ENCODE results near the gene TBC1D9B. TPM values are rescaled to one million over a fixed set of nuclear protein-coding genes. Genes with fewer than 3 reads are reported as not detected.

The TBC1D9B gene
- polyA plus RNA-seq, 2 of the 4 experiments (the other 2 are of a cell fraction): 37.2 to 64.7 TPM

GRCh38 chr5:179865491-179866240, 42.0 kb downstream of the TBC1D9B start:
- WGBS (ENCODE audit: missing lambda C conversion rate): 94% methylated on average over 15 of the region's 15 CpGs
- ATAC-seq (no peak), FAIRE-seq (no peak), DNase-seq (ENCODE audit: low read depth in 1 of 2, low spot score in 1 of 2) (no peak)
- H3K4me3 ChIP-seq: no peak overlapping the region
- ChIA-PET CTCF (interaction anchor here (0.7 to 1.5 kb wide), 6 partner anchors 11 to 226 kb away, joined by 3 to 4 read pairs (median 3); no protein-coding TSS in a partner anchor), POLR2A (no interaction called here)
- no peaks in the 10 kb centered on the region for H3K9me3 ChIP-seq
- no peaks in the 10 kb centered on the region for H3K4me1 ChIP-seq
- H3K27ac ChIP-seq: no peak overlapping the region
- TF ChIP-seq MYC (IDR thresholded peaks at IDR 0.05; ENCODE audit: borderline replicate concordance, low read length) (no peak), FOSL2 (IDR thresholded peaks at IDR 0.05) (no peak), FOSL2 (CRISPR knock-in tag; IDR thresholded peaks at IDR 0.05) (no peak), PHF8 (IDR thresholded peaks at IDR 0.05; ENCODE audit: borderline replicate concordance, low read depth) (no peak), GATA3 (IDR thresholded peaks at IDR 0.05; ENCODE audit: borderline replicate concordance) (no peak), JUN (IDR thresholded peaks at IDR 0.05) (no peak), SREBF2 (IDR thresholded peaks at IDR 0.05) (no peak), REST (IDR thresholded peaks at IDR 0.05) (no peak), CHD2 (IDR thresholded peaks at IDR 0.05; ENCODE audit: low read length, partially characterized antibody) (no peak), EHMT2 (IDR thresholded peaks at IDR 0.05; ENCODE audit: low read depth) (no peak), MAZ (IDR thresholded peaks at IDR 0.05; ENCODE audit: borderline replicate concordance, low read depth, low read length) (no peak), FOXS1 (CRISPR knock-in tag; IDR thresholded peaks at IDR 0.05) (no peak), HOXB13 (CRISPR knock-in tag; IDR thresholded peaks at IDR 0.05; ENCODE audit: low read depth) (no peak)
- TF ChIP-seq, protein P1, sequence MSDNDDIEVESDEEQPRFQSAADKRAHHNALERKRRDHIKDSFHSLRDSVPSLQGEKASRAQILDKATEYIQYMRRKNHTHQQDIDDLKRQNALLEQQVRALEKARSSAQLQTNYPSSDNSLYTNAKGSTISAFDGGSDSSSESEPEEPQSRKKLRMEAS (IDR thresholded peaks at IDR 0.05): no peak
- TF ChIP-seq, protein P2, sequence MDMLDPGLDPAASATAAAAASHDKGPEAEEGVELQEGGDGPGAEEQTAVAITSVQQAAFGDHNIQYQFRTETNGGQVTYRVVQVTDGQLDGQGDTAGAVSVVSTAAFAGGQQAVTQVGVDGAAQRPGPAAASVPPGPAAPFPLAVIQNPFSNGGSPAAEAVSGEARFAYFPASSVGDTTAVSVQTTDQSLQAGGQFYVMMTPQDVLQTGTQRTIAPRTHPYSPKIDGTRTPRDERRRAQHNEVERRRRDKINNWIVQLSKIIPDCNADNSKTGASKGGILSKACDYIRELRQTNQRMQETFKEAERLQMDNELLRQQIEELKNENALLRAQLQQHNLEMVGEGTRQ (IDR thresholded peaks at IDR 0.05): no peak
- H3K4me2 ChIP-seq: no peak overlapping the region

GRCh38 chr5:179864686-179865085, 43.0 kb downstream of the TBC1D9B start:
- H3K4me2 ChIP-seq: no peak overlapping the region
- ChIA-PET CTCF (interaction anchor here (0.9 to 1.6 kb wide), 4 partner anchors 12 to 102 kb away, joined by 3 to 4 read pairs (median 3); no protein-coding TSS in a partner anchor), POLR2A (no interaction called here)
- no peak for TF ChIP-seq POLR2A (IDR thresholded peaks at IDR 0.05; ENCODE audit: low read length)
- no peak for FAIRE-seq
- H3K4me3 ChIP-seq: no peak overlapping the region
- no peak for ATAC-seq
- H3K4me1 ChIP-seq: peaks cover 4% of the 10 kb centered on the region; the same call in 2 of the 3 replicates
- no peaks in the 10 kb centered on the region for H3K9me3 ChIP-seq
- H3K27ac ChIP-seq: no peak overlapping the region
- DNase-seq (ENCODE audit: low read depth in 1 of 2, low spot score in 1 of 2): no peak
- 99% methylated on average over 7 of the region's 7 CpGs for WGBS (ENCODE audit: missing lambda C conversion rate)

- H3K4me3 ChIP-seq: no peak overlapping the region
- ChIA-PET CTCF (interaction anchor here (1.1 to 1.6 kb wide), 3 partner anchors 20 to 68 kb away, joined by 3 to 4 read pairs (median 3); no protein-coding TSS in a partner anchor), POLR2A (interaction anchor here (0.6 kb wide), 1 partner anchor 1659 kb away, joined by 4 read pairs; the partner anchor contains the start of gene HNRNPAB)
- FAIRE-seq: no peak
- peaks cover 7% of the 10 kb centered on the region; the same call in 2 of the 3 replicates for H3K4me1 ChIP-seq
- no peaks in the 10 kb centered on the region for H3K9me3 ChIP-seq
- H3K27ac ChIP-seq: no peak overlapping the region
- H3K4me2 ChIP-seq: no peak overlapping the region
- WGBS (ENCODE audit: missing lambda C conversion rate): 94% methylated on average over 31 of the region's 31 CpGs
- no peak for ATAC-seq
- DNase-seq (ENCODE audit: low read depth in 1 of 2, low spot score in 1 of 2): no peak
- TF ChIP-seq MYC (IDR thresholded peaks at IDR 0.05; ENCODE audit: borderline replicate concordance, low read length) (no peak), CBX8 (IDR thresholded peaks at IDR 0.05) (no peak), SREBF2 (IDR thresholded peaks at IDR 0.05) (no peak), CEBPB (IDR thresholded peaks at IDR 0.05) (no peak), FOSL2 (IDR thresholded peaks at IDR 0.05) (no peak), FOSL2 (CRISPR knock-in tag; IDR thresholded peaks at IDR 0.05) (no peak), NPAS2 (CRISPR knock-in tag; IDR thresholded peaks at IDR 0.05; ENCODE audit: borderline replicate concordance) (no peak), RAD21 (conservative IDR thresholded peaks at IDR 0.05 in 1 of 2, IDR thresholded peaks at IDR 0.05 in 1 of 2) (no peak), RNF2 (IDR thresholded peaks at IDR 0.05; ENCODE audit: borderline replicate concordance, low read depth) (no peak), NR3C1 (IDR thresholded peaks at IDR 0.05) (no peak), CHD2 (IDR thresholded peaks at IDR 0.05; ENCODE audit: low read length, partially characterized antibody) (no peak), EHF (CRISPR knock-in tag; IDR thresholded peaks at IDR 0.05) (no peak)
- TF ChIP-seq, protein P3, sequence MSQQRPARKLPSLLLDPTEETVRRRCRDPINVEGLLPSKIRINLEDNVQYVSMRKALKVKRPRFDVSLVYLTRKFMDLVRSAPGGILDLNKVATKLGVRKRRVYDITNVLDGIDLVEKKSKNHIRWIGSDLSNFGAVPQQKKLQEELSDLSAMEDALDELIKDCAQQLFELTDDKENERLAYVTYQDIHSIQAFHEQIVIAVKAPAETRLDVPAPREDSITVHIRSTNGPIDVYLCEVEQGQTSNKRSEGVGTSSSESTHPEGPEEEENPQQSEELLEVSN (IDR thresholded peaks at IDR 0.05; ENCODE audit: borderline replicate concordance, low read depth): no peak
- TF ChIP-seq, protein P4, sequence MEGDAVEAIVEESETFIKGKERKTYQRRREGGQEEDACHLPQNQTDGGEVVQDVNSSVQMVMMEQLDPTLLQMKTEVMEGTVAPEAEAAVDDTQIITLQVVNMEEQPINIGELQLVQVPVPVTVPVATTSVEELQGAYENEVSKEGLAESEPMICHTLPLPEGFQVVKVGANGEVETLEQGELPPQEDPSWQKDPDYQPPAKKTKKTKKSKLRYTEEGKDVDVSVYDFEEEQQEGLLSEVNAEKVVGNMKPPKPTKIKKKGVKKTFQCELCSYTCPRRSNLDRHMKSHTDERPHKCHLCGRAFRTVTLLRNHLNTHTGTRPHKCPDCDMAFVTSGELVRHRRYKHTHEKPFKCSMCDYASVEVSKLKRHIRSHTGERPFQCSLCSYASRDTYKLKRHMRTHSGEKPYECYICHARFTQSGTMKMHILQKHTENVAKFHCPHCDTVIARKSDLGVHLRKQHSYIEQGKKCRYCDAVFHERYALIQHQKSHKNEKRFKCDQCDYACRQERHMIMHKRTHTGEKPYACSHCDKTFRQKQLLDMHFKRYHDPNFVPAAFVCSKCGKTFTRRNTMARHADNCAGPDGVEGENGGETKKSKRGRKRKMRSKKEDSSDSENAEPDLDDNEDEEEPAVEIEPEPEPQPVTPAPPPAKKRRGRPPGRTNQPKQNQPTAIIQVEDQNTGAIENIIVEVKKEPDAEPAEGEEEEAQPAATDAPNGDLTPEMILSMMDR (IDR thresholded peaks at IDR 0.05): no peak
Observed at GRCh38 chr5:179863449-179864085, 44.1 kb downstream of the TBC1D9B start.

Data from A549 (cell line).